SK-N-SH treated with all-trans-retinoic acid at 6 μM for 48 hours (cell line): ENCODE data around the gene ITPR3.

ENCODE experiments used
- ATAC-seq: fragments of 200-7000 bp; cut with Tn5 transposase; 3 replicates; pipeline ENCODE4 v1.9.1; 2020; ENCODE audit warnings: mild to moderate bottlenecking, moderate library complexity
- CSDC2 ChIP-seq: fragments of 250-450 bp; sonication (Bioruptor Pico); IDR thresholded peaks from 2 replicates; pipeline ENCODE4 v1.5.0; 2020; ENCODE audit warnings: mild to moderate bottlenecking, moderate library complexity
- GLIS3 ChIP-seq: fragments of 250-450 bp; sonication (Bioruptor Pico); IDR thresholded peaks from 2 replicates; pipeline ENCODE4 v1.5.0; 2020; ENCODE audit warnings: mild to moderate bottlenecking, moderate library complexity
- OSR1 ChIP-seq: fragments of 250-450 bp; sonication (Bioruptor Pico); IDR thresholded peaks from 2 replicates; pipeline ENCODE4 v1.8.0; 2022; ENCODE audit warnings: moderate library complexity, mild to moderate bottlenecking, inconsistent platforms
- PATZ1 ChIP-seq: fragments of 250-450 bp; sonication (Bioruptor Pico); IDR thresholded peaks from 2 replicates; pipeline ENCODE4 v1.8.0; 2020; ENCODE audit warnings: mild to moderate bottlenecking, moderate library complexity, borderline replicate concordance
- PPARA ChIP-seq: fragments of 250-450 bp; sonication (Bioruptor Pico); IDR thresholded peaks from 2 replicates; pipeline ENCODE4 v1.5.0; 2020; ENCODE audit warnings: mild to moderate bottlenecking, borderline replicate concordance
- RARB ChIP-seq: fragments of 250-450 bp; sonication (Bioruptor Pico); IDR thresholded peaks from 2 replicates; pipeline ENCODE4 v1.8.0; 2021; ENCODE audit warnings: mild to moderate bottlenecking, moderate library complexity
- SNAI2 ChIP-seq: fragments of 250-450 bp; sonication (Bioruptor Pico); IDR thresholded peaks from 2 replicates; pipeline ENCODE4 v1.5.0; 2020; ENCODE audit warnings: mild to moderate bottlenecking, moderate library complexity
- TCF4 ChIP-seq: fragments of 250-450 bp; sonication (Bioruptor Pico); IDR thresholded peaks from 2 replicates; pipeline ENCODE4 v1.8.0; 2021; ENCODE audit warnings: mild to moderate bottlenecking, moderate library complexity, borderline replicate concordance
- TSHZ2 ChIP-seq: fragments of 250-450 bp; sonication (Bioruptor Pico); IDR thresholded peaks from 2 replicates; pipeline ENCODE4 v1.5.0; 2020; ENCODE audit warnings: mild to moderate bottlenecking, moderate library complexity
- ZFP3 ChIP-seq: fragments of 250-450 bp; sonication (Bioruptor Pico); IDR thresholded peaks from 2 replicates; pipeline ENCODE4 v1.5.0; 2020; ENCODE audit warnings: mild to moderate bottlenecking, moderate library complexity
- ZFP30 ChIP-seq: fragments of 450-650 bp; formaldehyde crosslinking; IDR thresholded peaks from 2 replicates; pipeline ENCODE4 v1.5.0; 2022; ENCODE audit warnings: mild to moderate bottlenecking, moderate library complexity
- ZNF565 ChIP-seq: fragments of 450-650 bp; formaldehyde crosslinking; conservative IDR thresholded peaks from 2 replicates; pipeline ENCODE4 v1.5.0; 2020; ENCODE audit warnings: low read depth, mild to moderate bottlenecking, moderate library complexity
- TF ChIP-seq, protein P1 (sequence below): fragments of 250-450 bp; sonication (Bioruptor Pico); IDR thresholded peaks from 2 replicates; pipeline ENCODE4 v1.5.1; 2021; ENCODE audit warnings: mild to moderate bottlenecking, moderate library complexity
- TF ChIP-seq, protein P2 (sequence below): fragments of 250-450 bp; sonication (Bioruptor Pico); IDR thresholded peaks from 2 replicates; pipeline ENCODE4 v1.5.1; 2020; ENCODE audit warnings: low read depth, mild to moderate bottlenecking, moderate library complexity

The ITPR3 gene

GRCh38 chr6:33726696-33727095 lies 105.6 kb downstream of the ITPR3 start:
- TF ChIP-seq ZNF565 (CRISPR knock-in tag): no peak
- TF ChIP-seq, protein P1, sequence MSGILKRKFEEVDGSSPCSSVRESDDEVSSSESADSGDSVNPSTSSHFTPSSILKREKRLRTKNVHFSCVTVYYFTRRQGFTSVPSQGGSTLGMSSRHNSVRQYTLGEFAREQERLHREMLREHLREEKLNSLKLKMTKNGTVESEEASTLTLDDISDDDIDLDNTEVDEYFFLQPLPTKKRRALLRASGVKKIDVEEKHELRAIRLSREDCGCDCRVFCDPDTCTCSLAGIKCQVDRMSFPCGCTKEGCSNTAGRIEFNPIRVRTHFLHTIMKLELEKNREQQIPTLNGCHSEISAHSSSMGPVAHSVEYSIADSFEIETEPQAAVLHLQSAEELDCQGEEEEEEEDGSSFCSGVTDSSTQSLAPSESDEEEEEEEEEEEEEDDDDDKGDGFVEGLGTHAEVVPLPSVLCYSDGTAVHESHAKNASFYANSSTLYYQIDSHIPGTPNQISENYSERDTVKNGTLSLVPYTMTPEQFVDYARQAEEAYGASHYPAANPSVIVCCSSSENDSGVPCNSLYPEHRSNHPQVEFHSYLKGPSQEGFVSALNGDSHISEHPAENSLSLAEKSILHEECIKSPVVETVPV: no peak
- ATAC-seq: no peak

- TF ChIP-seq PATZ1 (no peak), TSHZ2 (CRISPR knock-in tag) (no peak), ZFP3 (CRISPR knock-in tag) (no peak)
- ATAC-seq: no peak
Measured at GRCh38 chr6:33727126-33727525, 106.0 kb downstream of the ITPR3 start.

GRCh38 chr6:33727932-33728331 lies 106.8 kb downstream of the ITPR3 start:
- no peak for ATAC-seq
- no peak for TF ChIP-seq GLIS3 (CRISPR knock-in tag)
- TF ChIP-seq, protein P2, sequence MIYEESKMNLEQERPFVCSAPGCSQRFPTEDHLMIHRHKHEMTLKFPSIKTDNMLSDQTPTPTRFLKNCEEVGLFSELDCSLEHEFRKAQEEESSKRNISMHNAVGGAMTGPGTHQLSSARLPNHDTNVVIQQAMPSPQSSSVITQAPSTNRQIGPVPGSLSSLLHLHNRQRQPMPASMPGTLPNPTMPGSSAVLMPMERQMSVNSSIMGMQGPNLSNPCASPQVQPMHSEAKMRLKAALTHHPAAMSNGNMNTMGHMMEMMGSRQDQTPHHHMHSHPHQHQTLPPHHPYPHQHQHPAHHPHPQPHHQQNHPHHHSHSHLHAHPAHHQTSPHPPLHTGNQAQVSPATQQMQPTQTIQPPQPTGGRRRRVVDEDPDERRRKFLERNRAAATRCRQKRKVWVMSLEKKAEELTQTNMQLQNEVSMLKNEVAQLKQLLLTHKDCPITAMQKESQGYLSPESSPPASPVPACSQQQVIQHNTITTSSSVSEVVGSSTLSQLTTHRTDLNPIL (CRISPR knock-in tag): no peak
- no peak for TF ChIP-seq ZFP30

- TF ChIP-seq TCF4 (CRISPR knock-in tag) (no peak), ZFP3 (CRISPR knock-in tag) (no peak), SNAI2 (no peak), ZNF565 (CRISPR knock-in tag) (no peak), PPARA (CRISPR knock-in tag) (no peak)
- TF ChIP-seq, protein P2 (CRISPR knock-in tag): no peak
- no peak for ATAC-seq
Measured at GRCh38 chr6:33728438-33728837, 107.3 kb downstream of the ITPR3 start.

DNA sequence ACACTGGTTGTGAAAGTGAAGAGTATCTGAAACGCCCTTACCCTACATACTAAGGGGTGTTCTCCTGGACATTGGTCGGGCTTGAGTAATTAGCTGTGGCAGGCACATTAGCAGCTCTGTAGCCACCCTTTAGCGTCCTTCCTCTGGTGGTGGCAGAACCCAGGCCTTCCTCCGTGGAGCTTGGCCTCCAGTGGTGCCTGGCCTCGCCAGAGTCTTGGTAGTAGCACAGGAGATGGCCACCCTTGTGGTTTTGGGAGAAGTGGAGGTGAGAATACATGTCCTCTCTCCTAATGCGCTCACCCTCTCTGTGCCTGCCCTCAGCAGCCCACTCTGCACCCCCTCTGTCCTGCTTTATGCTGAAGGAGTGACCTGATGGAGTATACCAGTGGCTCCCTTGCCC lies 107.9 kb downstream of the ITPR3 start:
- no peak for ATAC-seq
- TF ChIP-seq, protein P2 (CRISPR knock-in tag): no peak

- no peak for TF ChIP-seq PPARA (CRISPR knock-in tag)
- no peak for TF ChIP-seq ZFP30
- no peak for TF ChIP-seq OSR1 (CRISPR knock-in tag)
- no peak for TF ChIP-seq TSHZ2 (CRISPR knock-in tag)
- no peak for TF ChIP-seq CSDC2
- TF ChIP-seq TCF4 (CRISPR knock-in tag): no peak
- TF ChIP-seq RARB (CRISPR knock-in tag): no peak
- TF ChIP-seq, all 23 proteins: peak for 0
- no peak for ATAC-seq
Measured at GRCh38 chr6:33730611-33731010, 109.5 kb downstream of the ITPR3 start.
